GM21360 (cell line): ENCODE results near the gene PPP1R12B.
"Not testable (repeated sequence)": the region's sequence is repeated elsewhere in the genome, so short reads cannot be mapped to it uniquely, and the experiment has no call there.

Experiments
- ATAC-seq: cut with Tn5 transposase; IDR thresholded peaks from one replicate; pipeline ENCODE4 v1.9.1; 2021; ENCODE audit warnings: mild to moderate bottlenecking, moderate library complexity; ENCODE audit not compliant: unreplicated experiment

The PPP1R12B gene

DNA sequence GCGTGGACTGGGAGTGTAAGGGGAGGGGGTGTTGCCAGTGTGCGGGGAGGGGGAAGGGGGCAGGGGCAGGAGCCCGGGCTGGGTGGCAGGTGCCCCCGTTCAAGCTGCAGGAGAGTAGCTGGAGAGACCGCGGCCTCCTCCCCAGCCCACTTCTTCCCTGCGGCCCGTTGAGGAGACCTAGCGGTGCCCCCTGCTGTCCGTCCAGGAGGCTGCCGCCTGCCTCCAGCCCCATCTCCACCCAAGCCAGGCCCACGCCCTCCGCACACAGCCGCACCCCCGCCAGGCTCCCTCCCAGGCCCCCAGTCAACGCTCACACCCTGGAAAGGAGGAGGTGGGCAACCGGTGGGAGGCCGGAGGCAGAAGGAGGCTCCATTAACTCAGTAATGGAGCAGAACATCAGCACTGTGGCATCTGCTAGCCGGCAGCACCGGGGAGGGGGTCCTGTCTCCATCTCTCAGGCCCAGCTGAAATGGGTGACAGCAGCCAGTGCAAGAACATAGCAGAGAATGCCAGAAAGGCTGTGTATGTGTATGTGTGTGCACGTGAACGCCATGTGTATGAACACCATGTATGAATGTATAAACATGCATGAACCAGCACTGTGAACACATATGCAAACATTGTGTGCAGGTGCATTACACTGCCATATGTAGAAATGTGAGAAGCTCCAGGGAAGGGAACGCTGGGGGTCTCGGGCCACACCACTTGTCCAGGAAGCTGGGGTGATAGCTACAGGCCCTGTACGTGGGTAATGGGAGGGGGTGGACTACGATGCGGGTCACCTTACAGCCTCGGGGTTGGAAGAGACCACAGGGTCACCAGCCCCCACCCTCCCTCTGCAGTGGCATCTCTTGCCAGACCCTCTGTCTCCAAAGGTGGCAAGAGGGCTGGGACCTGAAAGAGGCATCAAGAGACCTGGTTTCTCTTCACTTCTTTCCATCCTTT, 277.2 kb downstream of the PPP1R12B start:
- ATAC-seq, result no peak

DNA sequence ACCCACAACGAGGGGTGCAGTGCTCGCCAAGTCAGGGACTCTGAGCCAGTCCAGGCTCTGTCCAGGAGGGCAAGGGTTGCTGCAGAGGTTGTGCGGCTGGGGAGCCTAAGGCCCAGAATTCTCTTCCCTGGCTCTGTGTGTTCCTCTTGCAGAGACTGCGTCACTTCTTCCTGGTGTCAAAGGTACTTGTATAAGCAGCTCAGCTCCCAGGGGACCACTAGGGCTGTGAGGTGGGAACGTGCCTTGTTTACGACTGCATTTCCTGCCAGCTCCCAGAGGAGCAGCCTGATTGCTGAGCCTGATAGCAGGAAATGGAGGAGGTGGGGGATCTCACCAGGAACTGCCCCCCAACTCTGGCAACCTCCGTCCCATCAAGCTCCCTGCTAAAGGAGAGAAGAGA, 278.5 kb downstream of the PPP1R12B start:
- ATAC-seq, result not testable (repeated sequence)

DNA sequence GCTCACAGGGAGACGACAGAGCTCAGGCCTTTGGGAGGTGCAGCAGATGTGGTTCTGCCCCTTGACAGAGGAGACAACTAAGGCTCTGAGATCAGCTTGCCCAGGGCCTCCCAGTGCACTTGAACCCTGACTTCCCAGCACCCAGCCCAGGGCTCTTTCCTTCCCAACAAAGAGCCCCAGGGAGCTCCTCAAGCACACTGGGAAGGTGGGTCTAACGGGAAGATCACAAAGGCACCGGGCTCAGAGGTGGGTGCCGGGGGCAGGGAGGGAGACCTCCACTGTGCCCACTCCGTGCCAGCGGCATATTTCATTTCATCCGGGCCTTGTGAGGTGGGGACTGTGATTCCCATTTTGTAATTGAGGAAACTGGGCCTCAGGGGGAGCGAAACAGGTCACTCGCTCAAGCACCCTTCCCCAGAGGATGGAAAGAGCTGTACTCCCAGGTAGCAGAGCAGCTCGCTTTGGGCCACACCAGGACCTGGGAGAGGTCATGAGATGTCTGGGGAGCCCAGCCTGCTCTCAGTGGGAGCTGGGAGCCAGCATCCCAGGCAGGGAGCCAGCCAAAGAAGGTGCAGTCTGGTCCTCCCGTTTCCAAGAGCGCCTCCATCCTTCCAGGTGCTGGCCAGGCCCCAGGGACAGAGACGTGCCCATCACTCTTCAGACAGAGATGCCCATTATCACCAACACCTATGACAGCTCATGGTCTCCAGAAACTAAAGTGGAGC, 279.5 kb downstream of the PPP1R12B start:
- ATAC-seq, result no peak

DNA sequence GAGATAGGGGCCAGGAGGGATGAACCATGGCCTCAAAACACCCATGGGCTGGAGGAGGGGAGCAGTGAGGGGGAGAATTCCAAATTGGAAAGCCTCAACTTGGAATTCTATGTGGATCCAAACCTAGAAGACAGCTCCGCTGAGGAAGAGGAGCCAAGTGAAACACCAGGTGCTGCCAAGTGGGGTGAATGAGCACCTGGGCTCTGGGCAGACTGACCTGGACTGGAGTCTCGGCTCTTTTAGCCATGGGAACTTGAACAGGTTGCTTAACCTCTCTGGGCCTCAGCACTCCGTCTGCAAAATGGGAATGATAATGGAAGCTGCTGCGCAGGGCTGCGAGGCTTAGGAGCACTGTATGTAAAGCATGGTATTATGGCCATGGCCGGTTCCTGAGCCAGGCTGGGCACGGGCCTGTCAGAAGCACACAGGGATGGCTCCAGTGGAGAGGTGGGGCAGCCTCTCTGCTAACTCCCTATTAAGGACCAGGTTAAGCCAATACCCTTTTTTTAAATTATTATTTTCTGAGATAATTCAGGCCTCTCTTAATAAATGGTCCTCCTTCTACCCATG, 280.2 kb downstream of the PPP1R12B start:
- ATAC-seq, result no peak

DNA sequence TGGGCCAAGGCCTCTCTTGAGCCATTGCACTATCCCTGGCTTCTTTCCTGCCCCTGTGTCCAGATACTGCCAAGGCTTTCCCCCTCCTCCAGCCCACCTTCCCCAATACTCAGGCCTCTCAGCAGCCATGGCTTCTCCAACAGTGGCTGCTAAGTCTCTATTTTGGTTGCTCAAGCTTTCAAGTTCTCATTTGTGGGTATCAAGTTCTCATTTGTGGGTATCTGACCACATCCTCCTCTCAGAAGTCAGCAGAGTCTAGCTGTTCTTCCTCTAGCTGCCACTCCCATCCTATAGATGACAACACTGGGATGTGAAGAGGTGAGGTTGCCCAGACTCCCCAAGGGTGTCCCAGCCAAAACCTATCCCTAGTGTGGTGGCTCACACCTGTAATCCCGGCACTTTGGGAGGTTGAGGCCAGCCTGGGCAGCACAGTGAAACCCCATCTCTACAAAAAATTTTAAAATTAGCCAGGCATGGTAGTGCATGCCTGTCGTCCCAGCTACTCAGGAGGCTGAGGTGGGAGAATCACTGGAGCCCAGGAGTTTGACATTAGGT, 280.8 kb downstream of the PPP1R12B start:
- peak; percentile 51 for ATAC-seq

DNA sequence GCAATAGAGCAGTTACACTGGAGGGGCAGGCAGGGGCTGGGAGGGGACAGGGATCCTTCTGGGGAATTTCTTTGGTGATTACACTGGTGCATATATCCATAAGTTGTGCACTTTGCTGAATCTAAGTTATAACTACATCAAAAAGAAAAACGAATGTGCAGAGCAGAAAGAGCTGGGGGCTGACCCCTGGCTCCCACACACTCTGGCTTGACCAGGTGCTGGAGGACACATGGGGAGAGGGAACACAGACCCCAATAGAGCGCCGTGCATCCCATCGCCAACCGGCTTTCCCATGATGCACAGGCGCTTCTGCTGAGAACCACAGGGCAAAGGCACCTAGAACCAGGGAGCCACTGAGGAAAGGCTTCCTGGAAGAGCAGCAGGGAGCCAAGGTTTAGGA, 281.6 kb downstream of the PPP1R12B start:
- not testable (repeated sequence) for ATAC-seq

DNA sequence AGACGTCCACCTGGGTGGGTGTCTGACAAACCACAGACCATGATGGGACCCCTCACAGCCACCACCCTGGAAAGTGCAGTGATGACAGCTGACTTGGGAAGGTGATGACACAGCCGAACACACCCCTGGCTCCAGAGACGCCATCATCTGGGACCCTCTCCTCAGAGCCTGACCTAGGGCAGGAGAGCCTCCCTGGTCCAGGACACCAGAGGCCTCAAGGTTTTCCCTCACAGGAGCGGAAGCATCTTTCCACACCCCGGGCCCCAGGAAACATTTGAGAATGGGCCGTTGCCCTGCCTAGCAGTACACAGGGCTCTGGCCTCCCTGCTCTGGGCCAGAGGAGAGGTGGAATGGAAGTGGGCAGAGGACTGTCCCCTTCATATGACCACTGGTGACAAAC, 282.0 kb downstream of the PPP1R12B start:
- no peak for ATAC-seq

DNA sequence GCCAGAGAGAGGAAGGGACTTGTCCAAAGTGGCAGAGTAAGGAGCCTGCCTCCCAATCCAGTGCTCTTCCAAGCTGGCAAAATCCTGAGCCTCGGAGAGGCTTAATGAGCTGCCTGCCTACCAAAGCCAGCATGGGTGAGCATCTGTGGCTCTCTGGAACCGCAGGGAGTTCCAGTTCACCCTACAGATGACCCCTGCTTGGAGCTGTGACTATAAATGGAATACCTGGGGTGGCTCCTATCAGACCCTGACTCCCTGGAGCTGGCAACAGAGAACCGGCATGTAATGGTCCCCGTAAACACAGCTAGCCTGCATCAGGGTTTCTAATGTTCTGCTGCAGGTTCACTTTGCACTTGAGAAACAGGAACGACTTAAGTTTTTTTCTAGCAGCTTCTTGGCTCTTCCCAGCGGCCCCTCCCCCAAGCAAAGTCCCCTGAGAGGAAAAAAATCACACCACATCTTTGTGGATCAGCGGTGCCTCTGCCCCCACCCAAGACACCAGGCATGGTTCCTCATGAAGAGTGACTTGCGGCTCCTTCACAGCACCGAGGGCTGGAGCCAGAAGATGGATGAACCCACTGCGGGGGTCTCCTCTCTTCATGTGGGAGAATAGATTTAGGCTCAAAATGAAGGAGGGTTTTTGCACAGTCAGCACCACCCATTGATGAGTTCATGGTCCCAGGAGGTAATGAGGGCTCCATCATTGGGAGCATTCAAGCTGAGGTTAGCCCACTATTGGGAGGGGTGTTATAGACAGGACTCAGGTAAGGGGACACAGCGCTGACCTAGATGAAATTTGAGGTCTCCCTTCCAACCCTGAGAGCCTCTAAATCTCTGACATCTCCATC, 282.8 kb downstream of the PPP1R12B start:
- ATAC-seq, result no peak

DNA sequence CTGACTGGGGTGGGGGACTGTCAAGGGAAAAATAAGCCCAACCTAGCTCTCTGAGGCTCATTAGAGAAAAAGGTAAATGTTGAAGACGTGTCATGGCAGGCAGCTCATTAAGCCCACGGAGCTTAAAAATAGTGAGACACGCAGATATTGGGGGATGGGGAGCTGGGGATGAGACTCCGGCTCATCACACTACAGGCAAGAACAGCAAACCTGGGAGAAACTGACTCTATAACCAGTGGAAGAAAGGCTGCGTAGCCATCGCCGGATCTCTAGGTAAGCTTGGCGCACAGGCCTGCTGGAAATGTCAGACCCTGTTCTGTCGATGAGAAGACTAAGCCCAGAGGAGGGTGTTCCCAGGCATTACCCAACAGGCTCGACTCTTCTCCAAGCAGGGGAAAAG, 283.7 kb downstream of the PPP1R12B start:
- no peak for ATAC-seq

DNA sequence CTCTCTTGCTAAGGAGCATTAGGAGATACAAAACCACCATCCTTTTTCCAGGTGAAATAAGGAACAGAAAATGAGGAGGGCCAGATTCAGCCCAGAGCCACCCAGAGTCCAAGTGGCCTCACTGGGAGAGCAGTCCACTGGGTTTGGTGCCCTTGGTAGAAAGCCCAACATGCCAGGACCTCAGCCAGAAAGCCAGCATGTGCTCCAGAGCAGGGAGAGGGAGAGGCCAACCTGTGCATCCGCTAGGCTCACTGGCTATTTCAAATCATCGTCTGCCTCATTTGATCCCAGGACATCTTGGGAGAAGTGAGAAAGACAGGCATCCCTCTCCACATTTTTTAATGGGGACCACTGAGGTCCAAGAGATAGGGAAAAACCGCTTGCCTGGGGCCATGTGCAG, 287.7 kb downstream of the PPP1R12B start:
- not testable (repeated sequence) for ATAC-seq

DNA sequence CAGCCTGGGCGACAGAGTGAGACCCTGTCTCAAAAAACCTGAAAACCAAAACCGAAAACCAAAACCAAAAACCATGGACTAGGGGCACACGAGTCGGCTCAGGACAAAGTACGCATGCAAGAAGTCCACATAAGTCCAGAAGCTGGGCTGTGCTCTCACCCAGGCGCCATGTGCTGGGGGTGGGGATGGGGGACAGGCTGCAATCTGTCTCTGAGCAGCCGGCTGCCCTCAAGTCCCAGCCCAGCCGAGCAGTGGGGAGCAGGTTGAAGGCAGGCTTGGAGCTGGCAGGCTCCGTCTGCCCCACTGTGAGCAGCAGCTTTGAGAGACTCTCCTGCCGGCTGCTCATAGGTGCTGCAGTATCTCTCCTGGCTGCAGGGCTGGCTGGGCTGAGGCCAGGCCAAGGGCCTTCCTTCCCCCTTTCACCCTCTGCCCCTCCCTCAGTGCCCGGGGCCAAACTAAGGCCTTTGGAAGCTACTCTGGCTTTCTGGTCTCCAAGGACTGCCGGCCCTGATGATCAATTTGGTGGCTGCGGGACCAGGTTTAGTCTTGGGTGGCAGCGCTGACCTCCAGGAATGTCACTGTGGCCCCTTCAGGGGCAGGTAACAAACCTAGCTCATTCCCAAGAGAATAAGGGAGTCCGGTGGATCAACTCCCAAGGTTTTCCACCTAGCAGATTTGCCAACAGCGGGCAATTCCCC, 289.0 kb downstream of the PPP1R12B start:
- ATAC-seq, result not testable (repeated sequence)

DNA sequence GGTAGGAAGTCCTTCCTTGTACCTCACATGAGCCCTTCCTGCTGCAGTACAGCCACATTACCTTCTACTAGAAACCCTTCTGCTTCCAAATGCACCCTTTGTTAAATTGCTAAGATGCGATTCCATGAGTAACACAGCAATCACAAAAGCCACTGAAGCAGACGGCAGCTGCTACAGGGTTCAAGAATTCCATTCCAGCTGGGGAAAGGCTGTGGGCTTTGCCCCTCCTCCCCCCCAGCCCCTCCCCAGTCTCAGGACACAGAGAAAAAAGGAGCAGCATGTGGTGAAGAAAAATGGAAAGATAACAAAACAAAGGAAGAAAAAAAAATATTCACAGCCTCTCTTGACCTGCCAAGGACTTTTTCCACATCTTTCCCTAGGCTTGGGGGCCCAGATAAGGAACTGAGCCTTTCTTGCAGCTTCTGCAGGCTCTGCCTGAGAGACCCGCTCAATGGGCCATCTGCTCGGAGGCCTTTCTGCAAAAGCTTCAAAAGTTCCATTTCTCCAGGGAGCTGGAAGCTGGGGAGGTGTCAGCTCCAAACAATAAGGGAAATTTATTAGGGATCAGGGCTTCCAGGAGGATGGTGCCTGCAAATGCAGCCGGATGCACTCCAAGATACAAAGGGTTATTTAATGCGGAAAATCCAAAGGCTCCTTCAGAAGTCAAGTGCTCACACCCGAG, 289.7 kb downstream of the PPP1R12B start:
- ATAC-seq, result no peak

DNA sequence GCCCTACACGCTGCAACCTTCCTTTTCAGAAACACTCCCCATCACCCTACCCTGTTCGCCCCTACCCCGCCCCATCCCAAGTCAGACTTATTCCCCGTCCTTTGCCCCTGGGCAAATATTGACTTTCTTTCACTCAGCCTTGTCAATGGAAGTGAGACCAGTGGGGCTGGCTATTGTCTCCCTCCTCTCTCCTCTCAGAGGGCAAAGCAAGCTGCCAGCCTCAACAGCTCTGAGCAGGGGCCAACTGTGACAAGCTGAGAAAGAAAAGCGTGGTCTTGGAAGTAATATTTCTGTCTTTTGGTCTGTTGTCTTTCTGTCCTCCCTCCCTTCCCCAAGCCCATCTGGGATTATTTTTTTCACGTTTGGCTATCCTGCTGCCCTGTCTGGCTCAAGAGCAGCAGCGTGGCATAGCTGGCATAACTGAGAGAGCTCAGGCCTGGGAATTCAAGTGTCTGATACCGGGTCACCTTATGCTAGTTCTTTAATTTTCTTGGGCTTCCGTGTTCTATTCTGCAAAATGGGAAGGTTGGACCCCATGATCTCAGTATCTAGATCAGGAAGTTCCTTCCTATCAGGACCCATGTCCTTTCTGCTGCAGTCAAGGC, 290.3 kb downstream of the PPP1R12B start:
- not testable (repeated sequence) for ATAC-seq

DNA sequence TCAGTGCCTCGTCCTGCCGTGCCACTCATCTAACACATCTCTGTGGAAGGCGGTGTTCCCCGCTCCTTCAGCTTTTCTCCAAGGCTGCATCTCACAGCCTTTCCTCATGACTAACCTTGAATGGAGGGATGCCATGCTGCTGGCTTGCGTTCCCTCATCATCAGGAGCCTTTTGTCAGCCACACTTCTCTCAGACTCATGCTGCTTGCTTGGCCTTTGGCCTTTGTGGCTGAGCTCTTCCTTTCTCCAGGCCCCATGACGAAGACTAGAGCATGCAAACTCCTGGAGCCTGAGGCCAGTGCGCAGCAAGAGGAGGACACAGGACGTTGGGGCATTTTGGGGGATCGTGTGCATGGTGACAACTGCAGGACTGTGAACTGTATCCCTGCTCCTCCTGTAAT, 291.0 kb downstream of the PPP1R12B start:
- ATAC-seq, result no peak

DNA sequence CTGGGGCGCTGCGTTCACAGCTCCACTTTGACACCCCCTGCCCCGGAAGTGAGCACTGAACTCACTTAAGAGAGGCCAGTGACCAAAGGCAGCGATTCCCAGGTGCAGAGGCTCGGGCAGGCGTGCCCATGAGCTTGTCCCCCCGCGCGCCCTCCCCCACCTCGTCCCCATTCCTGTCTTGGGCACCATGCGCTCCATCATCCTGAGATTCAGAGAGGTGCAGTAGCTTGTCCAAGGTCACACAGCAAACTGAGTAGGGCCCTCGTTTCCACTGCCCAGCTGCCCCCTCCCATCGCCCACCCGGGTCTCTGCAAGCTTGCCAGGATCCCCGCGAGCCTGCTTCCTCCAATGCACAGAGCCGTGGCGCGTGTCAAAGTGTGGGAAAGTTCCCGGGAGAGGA, 293.7 kb downstream of the PPP1R12B start:
- ATAC-seq, result no peak
